Dendritic cell treated with granulocyte-macrophage colony-stimulating factor and Interleukin-4, amounts not matched to agents 40 ng/mL and 50 ng/mL, for 4 days (primary cell): Measurements from ENCODE around the gene FLT1.

ENCODE experiments used
- H3K27ac Mint-ChIP-seq: one replicate; pipeline ENCODE4 v1.8.0; 2022; ENCODE audit warnings: mild to moderate bottlenecking, mixed read lengths
- H3K27me3 Mint-ChIP-seq: one replicate; pipeline ENCODE4 v1.8.0; 2022; ENCODE audit warnings: mild to moderate bottlenecking, mixed read lengths
- H3K36me3 Mint-ChIP-seq: one replicate; pipeline ENCODE4 v1.8.0; 2022; ENCODE audit warnings: low read depth, mixed read lengths
- H3K4me1 Mint-ChIP-seq: one replicate; pipeline ENCODE4 v1.8.0; 2022; ENCODE audit warnings: low read depth, mixed read lengths
- H3K4me3 Mint-ChIP-seq: one replicate; pipeline ENCODE4 v1.8.0; 2022; ENCODE audit warnings: mild to moderate bottlenecking, moderate library complexity, mixed read lengths
- H3K9me3 Mint-ChIP-seq: one replicate; pipeline ENCODE4 v1.8.0; 2022; ENCODE audit warnings: mixed read lengths
- intact Hi-C: fragments of 100-400 bp; cut with micrococcal nuclease; formaldehyde crosslinking; loops from one replicate; pipeline ENCODE4 v1.15.0; 2022

Gene FLT1

DNA sequence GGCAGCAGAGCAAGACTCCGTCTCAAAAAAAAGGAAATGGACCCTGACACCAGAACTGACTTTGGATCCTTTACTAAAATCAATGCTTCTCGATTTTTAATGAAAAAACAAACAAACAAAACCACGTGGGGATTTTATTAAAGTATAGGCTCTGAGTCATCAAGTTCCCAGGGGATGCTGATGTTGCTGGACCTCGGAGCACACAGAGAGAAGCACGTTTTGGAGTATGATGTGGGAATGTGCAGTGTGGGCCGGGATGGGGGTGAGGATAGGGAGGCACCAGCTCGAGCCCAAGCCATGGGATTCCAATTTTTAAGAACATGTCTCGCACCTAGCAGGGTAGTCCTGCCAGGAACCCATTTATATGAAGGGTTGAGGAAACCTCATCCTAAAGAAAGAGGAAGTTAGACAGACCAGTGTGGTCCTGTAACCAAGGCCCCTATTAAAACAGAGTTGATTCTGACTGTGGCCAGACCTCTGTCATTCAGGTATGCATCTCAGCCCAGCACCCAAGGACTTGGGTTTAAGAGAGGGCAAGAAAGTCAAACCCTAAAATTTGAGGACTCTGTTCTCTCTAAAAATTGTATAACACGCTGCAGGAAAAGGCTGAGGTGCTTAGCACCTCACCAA lies 6.4 kb downstream of the FLT1 start:
- H3K36me3 Mint-ChIP-seq, result no peaks in the 10 kb centered on the region
- no peak overlapping the region for H3K4me3 Mint-ChIP-seq
- intact Hi-C loops, result no loop called here
- peaks cover 68% of the 10 kb centered on the region for H3K27me3 Mint-ChIP-seq
- peaks cover 35% of the 10 kb centered on the region for H3K4me1 Mint-ChIP-seq
- no peaks in the 10 kb centered on the region for H3K9me3 Mint-ChIP-seq
- no peak overlapping the region for H3K27ac Mint-ChIP-seq

DNA sequence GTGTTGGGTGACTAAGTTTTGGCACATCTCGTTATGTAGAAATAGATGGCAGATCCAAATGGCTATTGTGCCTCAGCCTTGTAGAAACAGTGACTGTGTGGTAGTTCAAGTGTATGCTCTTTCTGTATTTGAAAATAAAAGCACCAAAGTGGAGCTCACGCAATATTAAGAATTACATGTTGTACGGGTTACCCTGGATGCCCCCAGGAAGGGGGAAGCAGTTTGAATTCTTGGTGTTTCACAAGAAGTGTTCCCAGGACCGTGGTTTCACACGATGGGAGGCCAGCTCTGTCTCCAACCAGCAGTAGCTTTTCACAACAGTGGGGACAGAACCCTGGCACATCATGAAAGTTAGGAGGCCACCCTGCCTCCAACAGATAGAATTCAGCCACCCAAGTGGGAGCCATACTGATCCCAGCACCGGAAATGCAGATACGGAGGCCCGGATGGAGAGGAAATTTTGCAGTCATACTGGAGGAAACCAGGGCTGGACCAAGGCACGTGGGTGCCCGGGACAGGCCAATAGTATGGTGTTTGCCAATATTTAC lies 8.9 kb downstream of the FLT1 start:
- Mint-ChIP-seq H3K4me1 (peaks cover 33% of the 10 kb centered on the region), H3K36me3 (no peaks in the 10 kb centered on the region), H3K27me3 (peaks cover 67% of the 10 kb centered on the region), H3K9me3 (no peaks in the 10 kb centered on the region), H3K27ac (no peak overlapping the region), H3K4me3 (no peak overlapping the region)
- intact Hi-C loops, result no loop called here

DNA sequence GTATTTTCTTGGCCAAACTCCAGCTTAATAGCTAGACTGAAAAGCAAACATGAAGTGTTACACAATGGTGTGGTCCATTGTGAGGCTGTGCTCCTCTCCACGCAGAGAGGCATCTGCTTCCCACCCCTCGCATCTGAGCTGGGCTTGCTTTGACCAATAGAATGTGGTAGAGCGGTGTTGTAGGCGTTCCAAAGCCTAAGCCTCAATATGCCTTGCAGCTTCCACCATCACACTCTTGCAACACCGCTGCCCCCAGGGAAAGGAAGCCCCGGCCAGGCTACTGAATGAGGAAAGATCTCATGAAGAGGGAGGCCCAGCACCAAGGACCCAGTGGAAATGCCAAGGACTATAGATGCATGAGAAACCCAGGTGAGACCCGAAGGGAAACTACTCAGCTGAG lies 9.4 kb downstream of the FLT1 start:
- Mint-ChIP-seq H3K4me1 (peaks cover 28% of the 10 kb centered on the region), H3K36me3 (no peaks in the 10 kb centered on the region), H3K27me3 (peaks cover 66% of the 10 kb centered on the region), H3K27ac (no peak overlapping the region), H3K4me3 (no peak overlapping the region), H3K9me3 (no peaks in the 10 kb centered on the region)
- intact Hi-C loops, result no loop called here

DNA sequence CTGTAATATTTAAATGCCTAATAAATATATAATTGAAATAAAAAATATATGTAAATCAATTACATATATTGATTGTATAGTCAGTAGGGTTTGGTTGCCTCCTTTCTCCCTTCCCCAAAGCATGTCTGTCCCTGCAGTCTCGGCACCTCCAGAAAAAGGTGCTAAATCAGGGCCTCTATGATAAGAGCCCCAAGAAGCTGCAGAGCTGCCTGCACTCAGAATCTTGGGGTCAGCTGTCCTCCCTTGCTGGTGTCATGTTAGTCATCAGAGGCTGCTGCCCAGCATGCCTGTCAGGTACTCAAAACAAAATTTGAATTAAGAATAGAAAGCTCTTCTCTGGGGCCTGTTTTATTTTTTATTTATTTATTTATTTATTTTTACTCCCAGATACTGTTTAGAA lies 9.8 kb downstream of the FLT1 start:
- no peak overlapping the region for H3K4me3 Mint-ChIP-seq
- peaks cover 64% of the 10 kb centered on the region for H3K27me3 Mint-ChIP-seq
- H3K36me3 Mint-ChIP-seq, result no peaks in the 10 kb centered on the region
- intact Hi-C loops, result no loop called here
- peaks cover 24% of the 10 kb centered on the region for H3K4me1 Mint-ChIP-seq
- no peaks in the 10 kb centered on the region for H3K9me3 Mint-ChIP-seq
- no peak overlapping the region for H3K27ac Mint-ChIP-seq

DNA sequence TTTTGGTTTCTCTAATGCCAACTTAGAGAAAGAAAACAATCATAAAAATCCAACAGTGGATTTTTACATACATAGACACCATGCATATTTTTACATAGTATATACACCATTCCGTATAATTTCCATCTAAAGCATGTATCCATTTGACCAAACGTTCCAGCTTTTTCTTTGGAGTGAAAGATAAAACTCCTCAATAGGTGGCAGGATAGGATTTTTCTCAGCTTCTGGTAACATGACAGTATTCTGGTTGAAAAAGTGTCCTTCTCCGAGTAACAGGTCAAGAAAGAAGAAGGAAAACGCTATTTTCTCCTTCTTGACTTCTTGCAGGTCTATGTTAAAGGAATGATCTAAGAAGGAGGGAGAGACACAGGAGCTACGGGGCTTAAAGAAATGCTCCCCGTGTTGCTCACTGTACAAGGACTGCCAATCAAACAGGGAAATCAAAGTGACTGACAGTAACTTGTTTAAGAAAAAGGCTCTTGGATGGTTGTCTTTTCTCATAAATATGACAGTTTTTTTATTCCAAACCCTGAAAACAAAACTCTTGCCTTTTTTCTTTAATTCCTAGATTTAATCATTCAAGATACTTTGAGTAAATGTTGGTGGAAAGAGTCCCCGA lies 11.5 kb downstream of the FLT1 start:
- Mint-ChIP-seq H3K27ac (no peak overlapping the region), H3K4me3 (no peak overlapping the region), H3K27me3 (peaks cover 50% of the 10 kb centered on the region), H3K36me3 (no peaks in the 10 kb centered on the region), H3K9me3 (no peaks in the 10 kb centered on the region), H3K4me1 (peaks cover 12% of the 10 kb centered on the region)
- intact Hi-C loops, result no loop called here

DNA sequence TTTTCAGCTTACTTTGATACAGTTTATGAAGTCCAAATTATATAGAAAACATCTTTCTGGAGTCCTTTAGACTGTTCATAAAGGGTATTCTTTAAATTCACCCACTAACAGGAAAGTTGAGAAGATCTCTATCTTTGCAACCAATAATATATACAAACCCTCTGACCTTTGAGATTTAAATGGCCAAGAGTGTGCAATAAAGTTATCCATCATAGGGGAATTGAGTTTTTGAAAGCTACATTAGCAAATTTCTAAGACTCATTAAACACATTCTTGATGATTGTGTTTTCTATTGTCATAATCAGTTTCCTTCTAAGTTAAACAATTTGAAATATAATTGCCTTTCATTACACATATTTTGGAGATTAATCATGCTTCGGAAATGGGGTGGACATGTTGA lies 15.9 kb downstream of the FLT1 start:
- Mint-ChIP-seq H3K27ac (no peak overlapping the region), H3K4me3 (no peak overlapping the region), H3K27me3 (peaks cover 27% of the 10 kb centered on the region), H3K9me3 (no peaks in the 10 kb centered on the region), H3K36me3 (no peaks in the 10 kb centered on the region), H3K4me1 (peaks cover 10% of the 10 kb centered on the region)
- intact Hi-C loops, result no loop called here

DNA sequence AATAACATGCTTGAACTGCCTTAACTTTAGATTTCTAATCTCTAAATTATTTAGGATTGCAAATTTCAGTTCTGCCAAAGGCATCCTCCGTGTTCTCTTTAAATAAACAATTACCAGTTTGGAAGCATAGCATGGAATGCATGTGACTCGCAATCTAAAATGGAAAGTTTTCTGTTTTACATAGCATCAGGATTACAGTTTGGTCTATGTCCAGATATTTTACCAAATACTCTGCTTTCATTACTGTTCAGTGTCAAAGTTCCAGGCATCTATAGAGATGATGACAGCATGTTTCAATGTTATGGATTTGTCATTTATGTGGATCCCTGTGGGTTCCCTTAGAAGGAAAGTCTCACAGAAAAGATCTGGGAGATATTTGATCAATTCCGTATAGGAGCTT lies 16.8 kb downstream of the FLT1 start:
- Mint-ChIP-seq H3K4me1 (peaks cover 10% of the 10 kb centered on the region), H3K9me3 (no peaks in the 10 kb centered on the region), H3K27me3 (peaks cover 22% of the 10 kb centered on the region), H3K27ac (no peak overlapping the region), H3K36me3 (no peaks in the 10 kb centered on the region), H3K4me3 (no peak overlapping the region)
- intact Hi-C loops, result no loop called here

DNA sequence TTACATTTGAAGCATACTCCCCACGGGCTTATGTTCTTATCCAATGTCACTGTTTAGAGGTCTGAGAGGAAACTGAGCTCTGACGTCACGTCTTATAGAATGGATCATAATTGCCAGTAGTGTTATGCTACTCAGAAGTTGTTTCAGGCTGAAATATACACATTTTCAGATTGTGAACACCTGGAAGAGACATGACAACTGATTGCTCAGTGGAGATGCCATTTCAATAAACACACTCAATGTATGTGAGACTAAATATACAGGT lies 17.3 kb downstream of the FLT1 start:
- Mint-ChIP-seq H3K27ac (no peak overlapping the region), H3K4me3 (no peak overlapping the region), H3K36me3 (no peaks in the 10 kb centered on the region), H3K4me1 (peaks cover 10% of the 10 kb centered on the region), H3K9me3 (no peaks in the 10 kb centered on the region), H3K27me3 (peaks cover 18% of the 10 kb centered on the region)
- intact Hi-C loops, result no loop called here

DNA sequence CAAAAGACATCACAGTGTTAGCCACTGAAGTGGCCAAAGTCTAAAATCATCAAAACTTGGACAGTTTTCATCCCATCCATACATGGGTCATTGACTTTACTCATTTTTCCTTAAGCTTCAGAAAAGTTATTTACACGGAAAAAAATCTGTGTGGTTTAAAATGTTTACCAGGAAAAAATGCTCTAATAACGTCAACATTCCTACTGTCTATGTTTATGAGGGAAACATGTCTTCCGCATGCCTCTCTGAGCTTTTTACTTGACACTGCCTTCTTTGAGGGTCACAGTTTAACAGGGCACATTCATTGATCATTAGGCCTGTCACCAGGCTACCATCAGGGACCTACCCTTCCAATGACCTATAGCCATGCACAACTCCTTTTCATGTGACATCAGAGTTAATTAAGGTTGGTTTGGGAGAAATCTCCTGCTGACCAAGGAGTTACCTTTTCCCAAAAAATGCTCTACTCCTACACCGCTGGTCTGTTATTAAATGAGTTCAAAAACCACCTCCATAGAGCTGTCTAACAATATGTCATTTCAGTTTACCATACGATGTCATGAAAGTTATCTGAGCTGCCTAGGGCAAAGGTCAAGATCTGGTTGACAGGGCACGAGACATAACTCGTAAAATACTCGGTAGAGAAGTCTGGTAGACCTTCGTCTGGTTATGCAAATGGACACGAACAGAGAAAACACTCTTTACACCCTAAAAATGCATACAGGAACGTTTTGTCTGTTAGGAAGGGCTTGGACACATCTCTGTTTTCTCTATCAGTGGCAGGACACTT lies 17.8 kb downstream of the FLT1 start:
- Mint-ChIP-seq H3K4me1 (peaks cover 11% of the 10 kb centered on the region), H3K27me3 (peaks cover 15% of the 10 kb centered on the region), H3K27ac (no peak overlapping the region), H3K36me3 (no peaks in the 10 kb centered on the region), H3K9me3 (no peaks in the 10 kb centered on the region), H3K4me3 (no peak overlapping the region)
- intact Hi-C loops, result no loop called here

DNA sequence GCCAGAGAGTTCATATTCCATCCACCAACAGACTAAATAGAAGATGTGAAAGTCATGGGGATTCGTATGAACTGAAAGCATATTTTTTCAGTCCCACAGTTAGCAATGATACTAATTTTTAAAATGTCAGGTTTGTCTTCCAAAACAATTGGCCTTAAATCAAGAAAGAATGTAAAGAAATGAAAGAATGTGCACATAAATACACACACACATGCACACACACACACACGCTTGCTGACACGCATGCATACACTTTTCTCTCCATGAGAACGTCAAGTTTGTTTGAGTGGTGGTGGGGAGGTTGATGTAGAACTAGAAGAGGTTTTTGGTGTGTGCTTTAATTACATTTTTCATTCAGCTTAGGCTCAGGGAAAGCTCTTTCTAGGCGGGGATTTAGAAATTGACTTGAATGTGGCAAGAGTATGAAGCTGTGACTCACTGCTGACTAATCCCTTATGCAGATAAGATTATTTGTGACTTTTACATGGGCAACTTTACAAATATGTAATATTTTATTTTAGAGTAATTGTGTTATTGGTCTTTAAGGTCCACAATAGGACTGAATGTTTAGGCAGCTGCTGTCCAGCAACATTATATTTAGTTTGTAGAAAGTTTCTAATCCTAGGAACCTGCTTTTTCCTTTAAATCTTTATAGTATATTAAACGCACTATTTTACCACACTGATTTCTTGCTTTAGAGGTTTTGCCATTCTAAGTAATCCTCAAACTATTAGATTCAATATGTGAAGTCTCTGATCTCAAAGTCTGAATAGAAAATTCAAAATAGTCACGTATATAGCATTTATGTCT lies 18.8 kb downstream of the FLT1 start:
- no peaks in the 10 kb centered on the region for H3K36me3 Mint-ChIP-seq
- no peak overlapping the region for H3K4me3 Mint-ChIP-seq
- H3K9me3 Mint-ChIP-seq, result no peaks in the 10 kb centered on the region
- no peak overlapping the region for H3K27ac Mint-ChIP-seq
- peaks cover 17% of the 10 kb centered on the region for H3K4me1 Mint-ChIP-seq
- intact Hi-C loops, result no loop called here
- H3K27me3 Mint-ChIP-seq, result peaks cover 13% of the 10 kb centered on the region

DNA sequence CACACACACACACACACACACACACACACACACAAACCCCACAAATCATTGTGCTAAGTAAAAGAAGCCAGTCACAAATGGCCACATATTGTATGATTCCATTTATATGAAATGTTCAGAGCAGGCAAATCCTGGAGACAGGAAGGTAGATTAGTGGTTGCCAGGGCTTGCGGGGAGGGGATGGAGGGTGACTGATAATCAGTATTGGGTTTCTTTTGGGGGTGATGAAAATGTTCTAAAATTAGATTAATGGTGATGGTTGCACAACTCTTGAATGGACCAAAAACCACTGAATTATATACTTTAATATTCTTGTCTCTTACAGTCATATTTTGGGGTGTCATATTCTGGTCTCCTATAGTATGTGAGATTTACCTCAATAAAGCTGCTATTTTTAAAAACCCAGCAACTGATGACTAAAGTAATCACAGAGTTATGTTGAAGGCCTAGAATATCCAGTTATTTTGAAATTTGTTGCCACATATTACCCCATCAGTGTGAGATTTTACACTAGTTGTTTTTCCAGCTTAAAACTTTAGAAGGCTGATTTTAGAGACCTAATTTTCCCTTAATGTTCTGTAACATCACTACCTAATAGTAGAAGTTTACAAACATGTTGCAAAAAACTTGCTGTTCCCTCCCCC lies 20.3 kb downstream of the FLT1 start:
- Mint-ChIP-seq H3K9me3 (no peaks in the 10 kb centered on the region), H3K27ac (no peak overlapping the region), H3K36me3 (no peaks in the 10 kb centered on the region), H3K4me1 (peaks cover 21% of the 10 kb centered on the region), H3K27me3 (peaks cover 7% of the 10 kb centered on the region), H3K4me3 (no peak overlapping the region)
- intact Hi-C loops, result no loop called here

DNA sequence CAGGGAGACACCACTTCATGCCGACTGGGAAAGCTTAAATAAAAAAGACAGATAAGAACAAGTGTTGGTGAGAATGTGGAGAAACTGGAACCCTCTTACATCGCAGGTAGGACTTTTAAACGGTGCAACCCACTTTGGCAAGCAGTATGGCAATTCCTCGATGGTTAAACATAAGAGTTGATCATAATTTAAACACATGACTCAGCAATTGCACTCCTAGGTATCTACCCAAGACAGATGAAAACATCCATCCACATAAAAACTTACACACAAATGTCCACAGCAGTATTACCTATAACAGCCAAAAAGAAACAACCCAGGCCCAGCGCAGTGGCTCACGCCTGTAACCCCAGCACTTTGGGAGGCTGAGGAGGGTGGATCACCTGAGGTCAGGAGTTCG lies 21.9 kb downstream of the FLT1 start:
- H3K27me3 Mint-ChIP-seq, result peaks cover 13% of the 10 kb centered on the region
- no peak overlapping the region for H3K27ac Mint-ChIP-seq
- H3K4me3 Mint-ChIP-seq, result no peak overlapping the region
- no peaks in the 10 kb centered on the region for H3K9me3 Mint-ChIP-seq
- intact Hi-C loops, result no loop called here
- peaks cover 31% of the 10 kb centered on the region for H3K4me1 Mint-ChIP-seq
- H3K36me3 Mint-ChIP-seq, result no peaks in the 10 kb centered on the region

DNA sequence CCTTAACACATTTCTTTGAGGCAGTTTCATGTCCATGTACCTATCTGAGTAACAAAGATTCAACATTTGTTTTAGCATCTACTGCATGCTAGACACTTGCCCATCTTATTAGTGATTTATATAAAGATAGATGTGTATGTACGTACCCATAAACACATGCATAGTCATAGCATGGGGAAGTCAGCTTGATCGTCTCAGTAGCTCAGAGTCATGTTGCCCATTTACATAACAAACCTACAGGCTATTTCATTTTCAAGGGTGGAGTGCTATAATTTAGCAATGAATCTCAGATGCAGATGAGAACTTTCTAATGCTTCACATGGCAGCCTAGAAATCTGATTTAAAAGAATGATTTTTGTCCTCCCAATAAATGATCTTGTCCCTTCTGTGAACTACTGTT lies 23.5 kb downstream of the FLT1 start:
- Mint-ChIP-seq H3K36me3 (no peaks in the 10 kb centered on the region), H3K4me3 (no peak overlapping the region), H3K4me1 (peaks cover 41% of the 10 kb centered on the region)

More for the DNA sequence above, 23.5 kb downstream of the FLT1 start:
- H3K27me3 Mint-ChIP-seq, result peaks cover 13% of the 10 kb centered on the region
- intact Hi-C loops, result no loop called here
- H3K27ac Mint-ChIP-seq, result no peak overlapping the region
- no peaks in the 10 kb centered on the region for H3K9me3 Mint-ChIP-seq
